HG03159 (cell line): ENCODE results near the gene SLC23A3.
"Not testable (repeated sequence)": the region's sequence is repeated elsewhere in the genome, so short reads cannot be mapped to it uniquely, and the experiment has no call there.

Source experiments
- ATAC-seq: cut with Tn5 transposase; IDR thresholded peaks from one replicate; pipeline ENCODE4 v1.9.1; 2021; ENCODE audit warnings: mild to moderate bottlenecking, moderate library complexity; ENCODE audit not compliant: unreplicated experiment

SLC23A3 gene

GRCh38 chr2:219205165-219205538 is 35.3 kb upstream of the SLC23A3 start:
- ATAC-seq = no peak

- ATAC-seq = no peak
Measured at GRCh38 chr2:219204425-219205164, 34.8 kb upstream of the SLC23A3 start.

DNA sequence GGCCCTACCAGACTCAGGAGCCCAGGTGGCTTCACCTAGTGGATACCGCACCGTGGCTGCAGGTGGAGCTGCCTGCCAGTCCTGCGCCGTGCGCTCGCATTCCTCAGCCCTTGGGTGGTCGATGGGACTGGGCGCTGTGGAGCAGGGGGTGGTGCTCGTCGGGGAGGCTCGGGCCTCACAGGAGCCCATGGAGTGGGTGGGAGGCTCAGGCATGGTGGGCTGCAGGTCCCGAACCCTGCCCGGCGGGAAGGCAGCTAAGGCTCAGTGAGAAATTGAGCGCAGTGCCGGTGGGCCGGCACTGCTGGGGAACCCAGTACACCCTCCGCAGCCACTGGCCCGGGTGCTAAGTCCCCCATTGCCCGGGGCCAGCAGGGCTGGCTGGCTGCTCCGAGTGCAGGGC is 31.5 kb upstream of the SLC23A3 start:
- ATAC-seq = not testable (repeated sequence)

DNA sequence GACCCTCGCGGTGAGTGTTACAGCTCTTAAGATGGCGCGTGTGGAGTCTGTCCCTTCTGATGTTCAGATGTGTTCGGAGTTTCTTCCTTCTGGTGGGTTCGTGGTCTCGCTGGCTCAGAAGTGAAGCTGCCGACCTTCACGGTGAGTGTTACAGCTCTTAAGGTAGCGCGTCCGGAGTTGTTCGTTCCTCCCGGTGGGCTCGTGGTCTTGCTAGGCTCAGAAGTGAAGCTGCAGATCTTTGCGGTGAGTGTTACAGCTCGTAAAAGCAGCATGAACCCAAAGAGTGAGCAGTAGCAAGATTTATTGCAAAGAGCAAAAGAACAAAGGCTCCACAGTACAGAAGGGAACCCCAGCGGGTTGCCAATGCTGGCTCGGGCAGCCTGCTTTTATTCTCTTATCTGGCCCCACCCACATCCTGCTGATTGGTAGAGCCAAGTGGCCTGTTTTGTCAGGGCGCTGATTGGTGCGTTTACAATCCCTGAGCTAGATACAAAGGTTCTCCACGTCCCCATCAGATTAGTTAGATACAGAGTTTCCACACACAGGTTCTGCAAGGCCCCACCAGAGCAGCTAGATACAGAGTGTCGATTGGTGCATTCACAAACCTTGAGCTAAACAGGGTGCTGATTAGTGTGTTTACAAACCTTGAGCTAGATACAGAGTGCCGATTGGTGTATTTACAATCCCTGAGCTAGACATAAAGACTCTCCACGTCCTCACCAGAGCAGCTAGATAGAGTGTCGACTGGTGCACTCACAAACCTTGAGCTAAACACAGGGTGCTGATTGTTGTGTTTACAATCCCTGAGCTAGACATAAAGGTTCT is 30.9 kb upstream of the SLC23A3 start:
- ATAC-seq = not testable (repeated sequence)

DNA sequence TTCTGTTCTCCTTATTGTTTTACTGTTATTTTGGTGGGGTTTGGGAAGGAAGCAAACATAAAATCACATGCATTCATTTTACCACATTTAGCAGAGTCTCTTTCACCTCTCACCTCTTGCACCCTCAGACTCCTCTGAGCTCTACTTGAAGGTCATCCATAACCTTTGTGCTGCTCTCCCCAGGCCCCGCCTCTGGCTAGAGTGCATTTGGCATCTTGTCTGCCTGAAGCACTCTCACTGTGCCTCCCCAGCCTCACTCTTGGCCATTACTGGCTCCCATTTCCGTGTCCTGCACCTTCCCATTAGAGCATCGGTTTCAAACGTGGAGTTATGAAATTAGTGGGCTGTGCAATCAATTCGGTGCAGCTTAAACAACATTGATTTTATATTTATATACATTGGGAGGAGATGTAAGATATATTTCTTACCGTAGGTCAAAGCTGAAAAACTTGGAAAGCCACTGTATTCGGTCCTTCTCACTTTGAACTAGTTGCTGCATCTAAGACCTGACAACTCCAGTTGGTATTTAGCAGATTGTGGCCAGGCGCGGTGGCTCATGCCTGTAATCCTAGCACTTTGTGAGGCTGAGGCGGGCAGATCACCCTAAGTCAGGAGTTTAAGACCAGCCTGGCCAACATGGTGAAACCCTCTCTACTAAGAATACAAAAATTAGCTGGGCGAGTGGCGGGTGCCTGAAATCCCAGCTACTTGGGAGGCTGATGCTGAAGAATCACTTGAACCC is 29.8 kb upstream of the SLC23A3 start:
- no peak for ATAC-seq

DNA sequence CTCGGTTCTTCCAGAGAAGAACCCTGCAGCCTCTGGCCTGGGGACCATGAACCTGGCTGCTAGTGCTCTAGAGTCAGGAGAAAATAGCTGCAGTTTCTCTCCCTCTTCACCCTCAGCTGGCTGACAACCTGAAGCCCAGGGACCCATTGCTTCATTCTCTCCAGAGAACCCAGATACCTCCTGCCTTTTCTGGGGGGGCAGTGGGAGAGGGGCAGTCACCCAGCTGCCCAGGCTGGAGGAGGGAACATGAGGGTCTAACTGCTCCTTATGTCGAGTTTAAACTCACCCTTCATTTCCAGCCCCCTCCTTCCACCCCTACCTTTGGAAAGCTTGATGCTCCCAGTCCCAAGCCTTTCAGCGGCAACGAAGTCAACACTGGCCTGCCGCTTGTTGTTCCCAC is 29.1 kb upstream of the SLC23A3 start:
- ATAC-seq = no peak

DNA sequence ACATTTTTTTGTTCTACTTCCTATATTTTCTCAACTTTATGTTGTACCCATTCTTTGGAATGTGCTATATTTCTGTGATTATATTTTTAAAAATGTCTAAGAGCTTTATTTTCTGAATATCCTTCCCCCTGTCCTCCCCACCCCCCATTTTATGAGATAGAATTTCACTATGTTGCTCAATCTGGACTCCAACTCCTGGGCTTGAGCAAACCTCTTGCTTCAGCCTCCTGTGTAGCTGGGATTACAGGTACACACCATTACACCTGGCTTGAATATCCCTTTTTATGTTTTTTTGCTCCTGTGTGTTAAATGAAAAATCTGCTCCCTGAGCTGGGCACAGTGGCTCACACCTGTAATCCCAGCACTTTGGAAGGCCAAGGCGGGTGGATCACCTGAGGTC is 27.6 kb upstream of the SLC23A3 start:
- ATAC-seq = no peak

GRCh38 chr2:219186754-219187456 is 17.1 kb upstream of the SLC23A3 start:
- no peak for ATAC-seq

DNA sequence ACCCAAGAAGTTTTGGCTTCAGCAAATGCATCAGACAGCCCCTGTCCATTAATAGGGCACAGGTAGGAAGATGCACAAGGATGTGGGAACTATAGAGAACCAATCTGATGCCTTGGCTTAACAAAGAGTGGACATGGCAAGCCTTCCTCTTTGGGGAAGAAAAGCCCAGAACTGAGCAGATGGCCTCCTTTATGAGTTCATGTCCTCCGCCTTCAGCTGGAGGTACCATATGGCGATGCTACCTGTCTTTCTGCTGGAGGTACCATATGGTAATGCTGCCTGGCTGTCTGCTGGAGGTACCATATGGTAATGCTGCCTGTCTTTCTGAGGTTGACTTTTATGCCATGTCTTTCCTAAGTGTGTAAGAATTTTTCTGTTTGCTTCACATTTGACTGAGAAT is 14.3 kb upstream of the SLC23A3 start:
- no peak for ATAC-seq

- no peak for ATAC-seq
Measured at GRCh38 chr2:219183151-219183772, 13.4 kb upstream of the SLC23A3 start.

GRCh38 chr2:219182331-219183150 is 12.7 kb upstream of the SLC23A3 start:
- no peak for ATAC-seq

- no peak for ATAC-seq
Measured at GRCh38 chr2:219181531-219181930, 11.7 kb upstream of the SLC23A3 start.

- ATAC-seq = no peak
Measured at GRCh38 chr2:219180961-219181360, 11.1 kb upstream of the SLC23A3 start.

- no peak for ATAC-seq
Measured at GRCh38 chr2:219179601-219180465, 10.0 kb upstream of the SLC23A3 start.

DNA sequence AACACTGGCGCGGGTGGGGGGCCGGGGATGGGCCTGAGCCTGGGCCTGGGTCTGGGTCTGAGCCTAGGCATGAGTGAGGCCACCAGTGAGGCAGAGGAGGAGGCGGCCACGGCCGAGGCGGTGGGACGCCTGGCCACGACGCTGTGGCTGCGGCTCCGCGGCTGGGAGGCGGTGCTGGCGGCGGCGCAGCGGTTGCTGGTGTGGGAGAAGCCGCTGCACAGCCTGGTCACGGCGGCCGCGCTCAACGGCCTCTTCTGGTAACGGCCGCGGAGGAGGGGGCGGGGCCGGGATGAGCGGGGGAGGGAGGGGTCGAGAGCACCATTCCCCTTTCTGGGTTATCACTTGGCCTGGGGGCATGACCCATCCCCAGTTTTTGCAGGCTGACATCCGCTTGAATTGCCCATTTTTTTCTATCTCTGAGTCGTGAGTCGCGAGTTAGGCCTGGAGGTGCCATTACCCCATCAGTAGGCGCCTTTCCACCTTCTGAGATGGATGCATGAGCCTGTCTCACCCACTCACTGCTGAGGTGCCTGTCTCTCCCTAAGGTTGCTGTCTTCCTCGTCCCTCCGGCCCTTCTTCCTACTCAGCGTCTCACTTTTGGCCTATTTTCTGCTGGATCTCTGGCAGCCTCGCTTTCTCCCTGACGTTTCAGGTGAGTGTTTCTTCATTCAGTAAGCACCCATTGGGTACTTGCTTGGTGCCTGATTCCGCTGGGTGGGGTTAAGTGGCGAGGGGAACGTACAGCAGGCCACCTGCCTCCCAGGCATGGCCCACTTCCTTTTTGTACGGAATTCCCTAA is 8.7 kb upstream of the SLC23A3 start:
- peak; percentile 13 for ATAC-seq

- peak; percentile 46 for ATAC-seq
Measured at GRCh38 chr2:219177552-219178376, 7.9 kb upstream of the SLC23A3 start, which contains the start of gene RETREG2. Gene RETREG2, plus strand, starts transcription at chr2:219178275. Its CDS starts 78 bp downstream, at chr2:219178353.
